ENCODE results near the gene NAV1.
"Not testable (repeated sequence)": the region's sequence is repeated elsewhere in the genome, so short reads cannot be mapped to it uniquely, and the experiment has no call there.

Gene NAV1

GRCh38 chr1:201538612-201539551 lies at the start of gene NAV1:
NAV1 (plus strand) TSS chr1:201539127; CDS start chr1:201622885, 83,758 bp downstream.
- DNase-seq (ENCODE audit: low read depth in 1 of 2, low spot score in 1 of 2) = peak; percentile 29 to 60
- TF ChIP-seq JUND (IDR thresholded peaks at IDR 0.05; ENCODE audit: low read depth) = no peak
- in situ Hi-C loops (cut with HindIII; ENCODE audit: low pct_unique_long_range_greater_than_20kb, low sequenced_read_pairs) = no loop called here

- in situ Hi-C loops (cut with HindIII; ENCODE audit: low pct_unique_long_range_greater_than_20kb, low sequenced_read_pairs) = no loop called here
- no peak for DNase-seq (ENCODE audit: low read depth in 1 of 2, low spot score in 1 of 2)
- TF ChIP-seq JUND (IDR thresholded peaks at IDR 0.05; ENCODE audit: low read depth) = no peak
Measured at GRCh38 chr1:201489643-201490261, 49.2 kb upstream of the NAV1 start.

- DNase-seq (ENCODE audit: low read depth in 1 of 2, low spot score in 1 of 2) = no peak
- no peak for TF ChIP-seq JUND (IDR thresholded peaks at IDR 0.05; ENCODE audit: low read depth)
- in situ Hi-C loops (cut with HindIII; ENCODE audit: low pct_unique_long_range_greater_than_20kb, low sequenced_read_pairs) = no loop called here
Measured at GRCh38 chr1:201490708-201491131, 48.2 kb upstream of the NAV1 start.

GRCh38 chr1:201491896-201492511 lies 46.9 kb upstream of the NAV1 start:
- in situ Hi-C loops (cut with HindIII; ENCODE audit: low pct_unique_long_range_greater_than_20kb, low sequenced_read_pairs) = no loop called here
- DNase-seq (ENCODE audit: low read depth in 1 of 2, low spot score in 1 of 2) = no peak
- TF ChIP-seq JUND (IDR thresholded peaks at IDR 0.05; ENCODE audit: low read depth) = no peak

GRCh38 chr1:201493026-201493656 lies 45.8 kb upstream of the NAV1 start:
- DNase-seq (ENCODE audit: low read depth in 1 of 2, low spot score in 1 of 2); in situ Hi-C loops (cut with HindIII; ENCODE audit: low pct_unique_long_range_greater_than_20kb, low sequenced_read_pairs): not testable (repeated sequence)

GRCh38 chr1:201493757-201494617 lies 44.9 kb upstream of the NAV1 start:
- DNase-seq (ENCODE audit: low read depth in 1 of 2, low spot score in 1 of 2) = no peak
- in situ Hi-C loops (cut with HindIII; ENCODE audit: low pct_unique_long_range_greater_than_20kb, low sequenced_read_pairs) = no loop called here
- TF ChIP-seq JUND (IDR thresholded peaks at IDR 0.05; ENCODE audit: low read depth) = no peak

GRCh38 chr1:201495551-201496295 lies 43.2 kb upstream of the NAV1 start:
- DNase-seq (ENCODE audit: low read depth in 1 of 2, low spot score in 1 of 2) = peak in 1 of 2 experiments; percentile 81
- TF ChIP-seq JUND (IDR thresholded peaks at IDR 0.05; ENCODE audit: low read depth) = no peak

GRCh38 chr1:201496296-201496690 lies 42.6 kb upstream of the NAV1 start:
- no peak for DNase-seq (ENCODE audit: low read depth in 1 of 2, low spot score in 1 of 2)
- in situ Hi-C loops (cut with HindIII; ENCODE audit: low pct_unique_long_range_greater_than_20kb, low sequenced_read_pairs) = no loop called here
- TF ChIP-seq JUND (IDR thresholded peaks at IDR 0.05; ENCODE audit: low read depth) = no peak

More at GRCh38 chr1:201495551-201496295, 43.2 kb upstream of the NAV1 start:
- in situ Hi-C loops (cut with HindIII; ENCODE audit: low pct_unique_long_range_greater_than_20kb, low sequenced_read_pairs) = no loop called here

- in situ Hi-C loops (cut with HindIII; ENCODE audit: low pct_unique_long_range_greater_than_20kb, low sequenced_read_pairs) = no loop called here
Measured at GRCh38 chr1:201497935-201498509, 40.9 kb upstream of the NAV1 start.

GRCh38 chr1:201498621-201499020 lies 40.3 kb upstream of the NAV1 start:
- no peak for TF ChIP-seq JUND (IDR thresholded peaks at IDR 0.05; ENCODE audit: low read depth)
- DNase-seq (ENCODE audit: low read depth in 1 of 2, low spot score in 1 of 2) = no peak
- in situ Hi-C loops (cut with HindIII; ENCODE audit: low pct_unique_long_range_greater_than_20kb, low sequenced_read_pairs) = no loop called here

More at GRCh38 chr1:201497935-201498509, 40.9 kb upstream of the NAV1 start:
- no peak for DNase-seq (ENCODE audit: low read depth in 1 of 2, low spot score in 1 of 2)
- TF ChIP-seq JUND (IDR thresholded peaks at IDR 0.05; ENCODE audit: low read depth) = no peak

GRCh38 chr1:201499191-201499590 lies 39.7 kb upstream of the NAV1 start:
- no peak for DNase-seq (ENCODE audit: low read depth in 1 of 2, low spot score in 1 of 2)
- no peak for TF ChIP-seq JUND (IDR thresholded peaks at IDR 0.05; ENCODE audit: low read depth)
- in situ Hi-C loops (cut with HindIII; ENCODE audit: low pct_unique_long_range_greater_than_20kb, low sequenced_read_pairs) = no loop called here

All from T47D (cell line).